ENCODE data around the gene RNASEH2B.
A peak's percentile ranks its signal among the peaks of the same experiment; 100 is the strongest.

Gene RNASEH2B

DNA sequence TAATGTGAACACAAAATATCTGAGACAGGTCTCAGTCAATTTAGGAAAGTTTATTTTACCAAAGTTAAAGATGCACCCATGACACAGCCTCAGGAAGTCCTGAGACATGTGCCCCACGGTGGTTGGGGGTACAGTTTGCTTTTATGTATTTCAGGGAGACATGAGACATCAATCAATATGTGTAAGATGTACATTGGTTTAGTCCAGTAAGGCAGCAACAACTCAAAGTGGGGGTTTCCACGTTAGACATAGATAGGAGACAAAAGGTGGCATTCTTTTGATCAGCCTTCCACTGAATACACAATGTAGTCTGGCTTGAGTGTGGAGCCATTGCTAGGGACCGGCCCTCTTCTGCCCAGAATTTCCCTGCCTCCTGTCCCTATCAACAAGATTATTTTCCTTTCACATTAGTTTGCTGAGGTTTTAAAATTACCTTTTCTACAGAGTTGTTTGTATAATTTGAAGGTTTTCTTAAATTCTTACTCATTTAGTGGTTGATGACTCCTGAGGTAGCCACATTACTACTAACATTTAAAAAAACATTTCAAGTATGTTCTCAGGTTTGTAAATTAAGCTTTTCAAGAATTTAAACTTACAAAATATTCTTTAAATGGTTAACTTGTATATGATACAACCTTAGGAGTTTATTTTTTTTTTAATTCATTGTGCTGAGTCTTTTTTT, 33.2 kb downstream of the RNASEH2B start:
- no peak for DNase-seq

GRCh38 chr13:50945669-50946068, 36.1 kb downstream of the RNASEH2B start:
- no peak for DNase-seq

- no peak for DNase-seq
Observed at GRCh38 chr13:50948601-50949000, 39.0 kb downstream of the RNASEH2B start.

GRCh38 chr13:50950849-50951248, 41.3 kb downstream of the RNASEH2B start:
- no peak for DNase-seq

- DNase-seq: no peak
Observed at GRCh38 chr13:50951366-50951765, 41.8 kb downstream of the RNASEH2B start.

DNA sequence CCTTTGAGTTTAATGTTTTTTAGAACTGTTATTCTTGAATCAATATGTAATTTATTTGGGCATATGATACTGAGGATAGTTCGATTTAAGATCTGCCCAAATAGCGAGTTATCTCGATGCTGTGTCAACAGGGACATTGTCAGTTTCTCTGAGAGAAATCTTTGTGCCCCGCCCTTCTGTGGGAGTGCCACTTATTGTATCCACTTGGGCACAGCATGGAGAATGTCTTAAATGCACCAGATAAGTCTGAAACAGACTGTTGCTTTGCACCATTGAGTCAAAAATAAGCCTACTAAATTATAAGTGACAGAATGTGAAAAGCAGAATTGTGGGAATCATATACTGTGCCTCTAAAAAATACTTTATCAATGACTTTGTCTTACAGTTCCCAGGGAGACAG, 45.6 kb downstream of the RNASEH2B start:
- no peak for DNase-seq

GRCh38 chr13:50955798-50956197, 46.2 kb downstream of the RNASEH2B start:
- DNase-seq: no peak

- DNase-seq: no peak
Observed at GRCh38 chr13:50957620-50958019, 48.0 kb downstream of the RNASEH2B start.

- DNase-seq: peak; percentile 7
Observed at GRCh38 chr13:50969691-50970090, 60.1 kb downstream of the RNASEH2B start.

DNA sequence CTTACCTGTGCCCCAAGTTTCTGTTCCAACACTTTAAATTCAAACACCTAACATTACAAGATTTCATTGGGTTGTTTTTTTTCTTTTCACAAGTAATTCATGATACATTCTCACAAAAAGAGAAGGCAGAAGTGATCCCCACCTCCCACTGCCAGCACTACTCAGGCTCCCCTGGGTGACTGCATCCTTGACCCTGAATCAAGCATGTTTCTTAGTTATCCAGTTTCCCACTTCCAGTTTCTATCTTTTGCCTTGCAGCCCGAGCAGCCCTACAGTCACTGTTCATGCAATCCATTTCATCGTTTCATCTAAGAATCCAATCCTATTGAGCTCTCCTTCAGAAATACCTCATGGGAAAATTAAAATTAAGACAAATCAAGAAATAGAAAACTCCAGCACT, 61.4 kb downstream of the RNASEH2B start:
- DNase-seq: no peak

GRCh38 chr13:50974268-50974667, 64.7 kb downstream of the RNASEH2B start:
- DNase-seq: no peak

GRCh38 chr13:50979187-50979586, 69.6 kb downstream of the RNASEH2B start:
- no peak for DNase-seq

DNA sequence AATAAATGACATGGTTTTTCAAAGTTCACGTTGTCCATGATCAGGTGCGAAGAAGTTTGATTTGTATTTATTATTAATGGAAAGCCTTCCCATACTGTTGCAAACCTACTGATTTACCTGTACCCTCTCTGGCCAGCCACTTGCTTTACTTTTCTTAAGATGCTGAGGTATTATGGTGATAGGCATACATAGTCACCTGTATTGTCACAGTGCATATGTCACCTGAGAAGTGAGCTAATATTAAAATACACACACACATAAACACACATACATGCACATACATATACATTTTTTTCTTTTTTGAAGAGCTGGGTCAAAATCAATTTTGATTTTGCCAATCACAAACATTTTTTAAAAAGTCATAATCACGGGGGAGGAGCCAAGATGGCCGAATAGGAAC, 72.1 kb downstream of the RNASEH2B start:
- no peak for DNase-seq

DNA sequence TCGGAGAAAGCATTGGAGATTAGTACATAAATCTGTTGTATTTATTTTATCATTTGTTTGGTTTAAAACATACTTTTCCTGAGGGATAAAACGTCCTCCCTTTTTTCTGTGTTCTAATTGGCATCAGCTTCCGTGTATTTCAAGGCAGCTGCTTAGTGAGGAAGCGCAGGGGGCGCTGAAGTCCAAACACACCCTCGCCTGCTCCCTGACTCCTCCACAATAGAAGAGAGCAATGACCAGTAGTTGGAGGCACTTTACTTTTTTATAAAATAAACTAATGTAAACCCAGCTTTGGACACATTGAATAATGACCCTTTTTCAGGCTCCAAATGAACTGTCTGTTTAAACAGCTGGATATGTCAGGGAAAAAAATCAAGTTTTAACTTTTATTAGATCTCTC, 79.9 kb downstream of the RNASEH2B start:
- DNase-seq: no peak

DNA sequence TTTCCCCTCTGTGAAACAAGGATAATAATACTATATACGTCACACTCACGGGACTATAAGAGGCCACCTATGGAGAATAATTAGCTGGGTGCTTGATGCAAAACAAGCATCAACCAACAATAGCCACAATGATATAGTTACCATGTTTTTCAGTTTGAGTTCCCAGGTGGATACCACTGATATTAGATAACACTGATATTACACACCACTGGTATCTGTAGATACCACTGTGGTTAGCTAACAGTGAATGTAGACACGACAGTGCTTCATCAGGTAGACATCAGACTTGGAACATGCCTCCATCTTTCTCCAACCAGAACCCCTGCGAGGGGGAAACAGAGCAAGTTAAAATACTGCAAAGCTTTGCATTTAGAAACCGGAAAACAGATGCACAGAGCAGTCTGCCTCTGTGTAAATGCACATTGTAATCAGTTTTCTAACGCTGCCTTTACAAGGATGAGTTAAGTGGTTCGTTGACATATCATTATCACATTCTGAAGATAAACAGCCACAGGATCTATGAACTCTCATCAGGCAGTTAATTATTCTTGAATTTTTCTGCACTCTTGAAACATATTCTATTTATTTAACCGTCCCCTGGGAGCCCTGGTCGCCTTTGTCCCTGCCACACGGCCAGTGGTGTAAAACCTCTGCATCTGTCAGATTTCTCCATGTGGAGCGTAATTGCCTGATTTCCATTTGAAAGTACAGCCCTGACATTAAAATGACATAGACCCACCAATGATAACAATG, 80.7 kb downstream of the RNASEH2B start:
- no peak for DNase-seq

DNA sequence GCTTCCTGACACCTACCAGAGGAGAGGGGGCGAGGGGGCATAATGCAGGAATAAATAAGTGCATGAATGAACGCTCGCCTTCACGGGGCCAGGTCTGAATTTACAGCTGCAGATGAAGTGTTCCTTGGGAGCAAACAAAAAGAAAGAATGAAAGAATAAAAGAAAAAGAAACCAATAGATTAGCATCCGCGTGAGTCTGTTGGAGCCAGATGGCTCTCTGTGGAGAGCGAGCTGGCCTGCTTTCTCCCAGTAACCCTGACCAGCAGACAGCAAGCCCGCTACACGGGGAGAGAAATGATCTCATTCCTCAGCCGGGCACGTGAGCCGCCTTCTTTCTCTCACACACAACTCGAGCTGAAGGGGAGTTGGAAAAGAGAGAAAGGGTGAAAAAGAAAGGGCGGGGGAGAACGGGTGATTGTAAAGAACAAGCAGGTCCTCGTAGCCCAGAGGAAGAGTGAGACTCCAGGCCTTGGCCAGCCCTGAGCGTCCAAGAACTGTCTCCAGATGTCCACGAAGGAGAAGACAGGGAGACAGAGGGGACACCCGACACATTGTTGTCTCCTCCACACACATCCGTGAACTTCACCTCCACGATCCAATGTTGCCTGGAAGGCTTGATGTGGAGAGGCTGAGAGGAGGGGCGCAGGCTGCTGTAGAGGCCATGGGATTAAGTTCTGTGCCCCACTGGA, 81.4 kb downstream of the RNASEH2B start:
- DNase-seq: peak; percentile 87

GRCh38 chr13:50991579-50992521, 82.3 kb downstream of the RNASEH2B start:
- no peak for DNase-seq

GRCh38 chr13:50993371-50993770, 83.8 kb downstream of the RNASEH2B start:
- no peak for DNase-seq

DNA sequence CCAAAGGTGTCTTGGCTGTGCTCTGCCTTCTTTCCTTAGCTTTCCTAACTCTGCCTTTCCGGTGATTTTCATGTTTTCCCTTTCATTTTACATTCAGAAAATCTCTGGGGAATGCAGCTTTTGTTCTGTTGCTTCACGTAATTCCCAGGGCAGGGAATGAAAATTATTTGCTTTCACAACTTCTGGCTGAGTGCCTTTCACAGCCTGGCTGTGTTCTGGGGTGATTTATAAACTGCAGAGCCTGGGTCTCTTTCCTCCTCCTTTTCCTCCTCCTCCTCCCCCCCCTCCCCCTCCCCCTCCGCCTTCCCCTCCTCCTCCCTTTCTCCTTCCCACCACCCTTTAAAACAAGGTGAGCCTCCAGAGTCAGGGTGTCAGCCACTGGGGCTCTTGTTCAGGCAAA, 84.3 kb downstream of the RNASEH2B start:
- no peak for DNase-seq

GRCh38 chr13:50994651-50995050, 85.1 kb downstream of the RNASEH2B start:
- DNase-seq: no peak

GRCh38 chr13:50995854-50996253, 86.3 kb downstream of the RNASEH2B start:
- no peak for DNase-seq

DNA sequence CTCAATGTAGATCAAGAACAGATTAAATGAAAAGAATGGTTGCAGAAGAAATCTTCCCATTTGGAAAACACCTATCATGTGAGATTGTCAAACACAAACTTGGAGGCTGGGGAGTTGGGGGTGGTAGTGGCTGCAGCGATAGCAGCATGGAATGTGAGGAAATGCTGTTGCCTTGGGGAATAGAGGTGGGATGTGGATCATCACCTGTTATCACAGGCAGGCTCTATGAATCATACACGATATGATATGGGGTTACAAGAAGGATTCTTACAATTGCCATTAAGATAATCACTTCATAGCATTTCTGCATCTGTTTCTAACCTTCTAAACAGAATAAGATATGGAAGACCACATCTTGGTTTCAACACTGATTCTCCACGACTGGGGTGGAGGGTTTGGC, 88.7 kb downstream of the RNASEH2B start:
- no peak for DNase-seq

DNA sequence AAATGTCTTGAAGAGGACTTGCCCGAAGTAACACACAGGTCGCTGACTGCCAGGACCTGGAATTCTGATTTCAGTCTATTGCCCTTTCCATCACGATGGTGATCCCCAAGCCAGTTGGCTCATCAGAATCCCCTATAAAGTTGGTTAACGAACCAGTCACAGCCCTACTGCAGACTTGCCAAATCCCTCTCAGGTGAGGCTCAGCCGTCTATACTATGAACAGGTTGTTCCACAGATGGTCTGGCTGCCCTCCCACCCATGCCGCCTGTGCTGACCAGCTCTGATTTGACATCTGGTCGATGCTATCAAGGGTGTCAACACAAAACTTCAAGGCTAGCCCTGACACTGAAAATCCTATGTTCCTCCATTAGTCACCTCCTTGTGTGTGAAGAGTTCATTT, 90.0 kb downstream of the RNASEH2B start:
- no peak for DNase-seq
